Right ventricle myocardium inferior (tissue), 1 donor: ENCODE data around the gene RNF39. TPM values are rescaled to one million over a fixed set of nuclear protein-coding genes. Genes with fewer than 3 reads are reported as not detected.
"Not testable (repeated sequence)": the region's sequence is repeated elsewhere in the genome, so short reads cannot be mapped to it uniquely, and the experiment has no call there.

ENCODE experiments used
- ATAC-seq: fragments of 200-7000 bp; cut with Tn5 transposase; one replicate; pipeline ENCODE4 v1.9.1; 2020; ENCODE audit warnings: mild to moderate bottlenecking, moderate library complexity
- DNase-seq: peaks from one replicate; pipeline ENCODE4 v3.0.0; 2021; ENCODE audit errors: missing footprints
- intact Hi-C: fragments of 100-400 bp; cut with DNase I; formaldehyde crosslinking; loops from one replicate; pipeline ENCODE4 v1.11.0; 2022
- total RNA-seq: library from RNA; stranded (reverse); fragmentation: NEBNext Ultra II Directional; extraction: Animal tissue kit (Norgen Biotek cat#: 25700); gene quantifications from one replicate; pipeline ENCODE4 v1.2.1, GENCODE V29; 2021
- donor health status: DM: no; HTN: yes; CAD: no; lungs with severe emphysema.

RNF39 gene
- total RNA-seq, 1 donor from 2014 or later: not detected

- no peak for ATAC-seq
- intact Hi-C loops: no loop called here
Observed at GRCh38 chr6:30037182-30037788, 38.3 kb downstream of the RNF39 start.

GRCh38 chr6:30035784-30036183 is 39.8 kb downstream of the RNF39 start:
- DNase-seq (no peak), ATAC-seq (no peak)
- intact Hi-C loops: no loop called here

More at GRCh38 chr6:30037182-30037788, 38.3 kb downstream of the RNF39 start:
- no peak for DNase-seq

GRCh38 chr6:30033440-30033839 is 42.1 kb downstream of the RNF39 start:
- DNase-seq, intact Hi-C loops, ATAC-seq: not testable (repeated sequence)

- ATAC-seq: no peak
- intact Hi-C loops: no loop called here
- no peak for DNase-seq
Observed at GRCh38 chr6:30031381-30031780, 44.2 kb downstream of the RNF39 start.

GRCh38 chr6:30029588-30029987 is 46.0 kb downstream of the RNF39 start:
- no peak for DNase-seq
- intact Hi-C loops: no loop called here
- ATAC-seq: no peak

- no peak for ATAC-seq
Observed at GRCh38 chr6:30025186-30025585, 50.4 kb downstream of the RNF39 start.

GRCh38 chr6:30022712-30023111 is 52.9 kb downstream of the RNF39 start:
- ATAC-seq, intact Hi-C loops, DNase-seq: not testable (repeated sequence)

More at GRCh38 chr6:30025186-30025585, 50.4 kb downstream of the RNF39 start:
- intact Hi-C loops: no loop called here
- no peak for DNase-seq

- DNase-seq (no peak), ATAC-seq (no peak)
Observed at GRCh38 chr6:30022189-30022588, 53.4 kb downstream of the RNF39 start.

GRCh38 chr6:30020626-30021025 is 54.9 kb downstream of the RNF39 start:
- intact Hi-C loops: no loop called here

More at GRCh38 chr6:30022189-30022588, 53.4 kb downstream of the RNF39 start:
- intact Hi-C loops: no loop called here

More at GRCh38 chr6:30020626-30021025, 54.9 kb downstream of the RNF39 start:
- DNase-seq (no peak), ATAC-seq (no peak)

Other genes starting within 250 kb of the RNF39 start
- not detected for gene HLA-G, start 247.9 kb downstream of the RNF39 start, total RNA-seq
- 249 TPM for gene HLA-A, start 133.2 kb downstream of the RNF39 start, total RNA-seq
- 13.1 TPM for gene POLR1H, start 14.5 kb downstream of the RNF39 start, total RNA-seq
- gene PPP1R11, start 8.6 kb downstream of the RNF39 start, total RNA-seq: 44.3 TPM
- not detected for gene TRIM31, start 37.3 kb upstream of the RNF39 start, total RNA-seq
- not detected for gene TRIM40, start 60.4 kb upstream of the RNF39 start, total RNA-seq
- gene TRIM10, start 85.4 kb upstream of the RNF39 start, total RNA-seq: not detected
- not detected for gene TRIM15, start 87.8 kb upstream of the RNF39 start, total RNA-seq
- 20.6 TPM for gene TRIM26, start 137.6 kb upstream of the RNF39 start, total RNA-seq